Astrocyte (in vitro differentiated cells and primary cell): ENCODE results near the gene NMB.

Experiments used
- CTCF ChIP-seq: IDR thresholded peaks from 2 replicates; pipeline ENCODE4 v1.5.1; 2011; ENCODE audit warnings: low read depth, mild to moderate bottlenecking, inconsistent platforms, low read length, moderate library complexity; ENCODE audit not compliant: insufficient read depth
- EZH2 ChIP-seq: IDR thresholded peaks from 2 replicates; pipeline ENCODE4 v1.6.1; 2012; ENCODE audit warnings: mild to moderate bottlenecking, low read length, inconsistent platforms; ENCODE audit not compliant: insufficient read depth

GRCh38 chr15:84649706-84650105 is 8.3 kb downstream of the NMB start:
- TF ChIP-seq CTCF: no peak
- TF ChIP-seq EZH2: no peak
